K562 (cell line): Measurements from ENCODE around the gene HYAL4. TPM values are rescaled to one million over a fixed set of nuclear protein-coding genes. Genes with fewer than 3 reads are reported as not detected.

Source experiments
- ATAC-seq: fragments of 200-7000 bp; cut with Tn5 transposase; 3 replicates; pipeline ENCODE4 v1.9.1; 2020; ENCODE audit warnings: moderate library complexity
- BruUV-seq: library from RNA; stranded (reverse); fragments of 400-500 nt; replicated peaks from 2 replicates; lab custom pipeline; 2021; lab: Mats Ljungman, UMichigan
- CTCF ChIA-PET: fragments of 300-600 bp; formaldehyde crosslinking; extraction: SDS; loops from one replicate; lab custom pipeline; 2021; ENCODE audit warnings: low intra/inter-chr PET ratio; lab: Yijun Ruan, JAX
- POLR2A ChIA-PET: fragments of 300-600, 350-650 bp; sonication (Branson Sonifier 250); formaldehyde crosslinking; extraction: SDS; loops from one replicate; lab custom pipeline; 2021; ENCODE audit warnings: antibody characterized with exemption, inconsistent platforms; lab: Yijun Ruan, JAX
- DNase-seq, 4 experiments: peaks; one replicate each; pipeline versions ENCODE4 v3.0.0 to v3.0.0-alpha.2; 2011 to 2018; ENCODE audit warnings: low spot score in 3 of 4, mixed read lengths in 3 of 4; ENCODE audit errors: extremely low read depth in 1 of 4
- FAIRE-seq: peaks from 2 replicates; lab custom pipeline; 2011; peaks lifted over from hg19 to GRCh38; lab: Jason Lieb, UNC
- H2AFZ ChIP-seq: 2 replicates; pipeline ENCODE4 v1.6.0; 2011; ENCODE audit warnings: low read depth, low read length, control low read depth, inconsistent platforms
- H3K27ac ChIP-seq: fragments of 200-600 bp; 3 replicates; pipeline ENCODE4 v1.8.0; 2011; ENCODE audit warnings: low read depth, mild to moderate bottlenecking, control low read depth, inconsistent platforms, low read length, moderate library complexity, mixed read lengths; ENCODE audit errors: extremely low read depth
- H3K27me3 ChIP-seq, 2 experiments: fragments of 300-600 bp in 1 of 2; 2 replicates in 1 of 2; 3 replicates in 1 of 2; pipeline versions ENCODE4 v1.6.0 to v1.8.0; 2011; ENCODE audit warnings: inconsistent platforms in 2 of 2, low read length in 2 of 2, mild to moderate bottlenecking in 1 of 2, mixed read lengths in 1 of 2, moderate library complexity in 1 of 2; ENCODE audit not compliant: control insufficient read depth in 2 of 2, insufficient read depth in 2 of 2
- H3K36me3 ChIP-seq: fragments of 300-600 bp; 3 replicates; pipeline ENCODE4 v1.8.0; 2011; ENCODE audit warnings: mild to moderate bottlenecking, low read length, inconsistent platforms; ENCODE audit not compliant: control insufficient read depth, insufficient read depth
- H3K4me1 ChIP-seq, 2 experiments: fragments of 200-600 bp in 1 of 2; replicated peaks in 1 of 2; 2 replicates in 1 of 2; 3 replicates in 1 of 2; pipeline versions ENCODE4 v1.5.1 to v1.8.0; 2011; ENCODE audit warnings: inconsistent platforms in 2 of 2, low read length in 2 of 2, mild to moderate bottlenecking in 1 of 2, mixed read lengths in 1 of 2, moderate library complexity in 1 of 2; ENCODE audit not compliant: control insufficient read depth in 2 of 2, insufficient read depth in 2 of 2
- H3K4me2 ChIP-seq: 2 replicates; pipeline ENCODE4 v1.6.1; 2011; ENCODE audit warnings: low read length, control low read depth, inconsistent platforms, mixed read lengths; ENCODE audit not compliant: insufficient read depth
- H3K4me3 ChIP-seq: fragments of 200-600 bp; sonication (generic), shearing (Covaris generic); 2 replicates; pipeline ENCODE4 v1.5.1; 2016; ENCODE audit warnings: control low read depth, inconsistent platforms
- H3K79me2 ChIP-seq: fragments of 200-600 bp; 3 replicates; pipeline ENCODE4 v1.8.0; 2011; ENCODE audit warnings: low read length, inconsistent platforms; ENCODE audit not compliant: control insufficient read depth, insufficient read depth
- H3K9ac ChIP-seq, 2 experiments: 2 replicates each; pipeline versions ENCODE4 v1.6.0 to v1.6.1; 2011; ENCODE audit warnings: low read depth in 2 of 2, low read length in 2 of 2, control low read depth in 1 of 2, inconsistent platforms in 1 of 2, mild to moderate bottlenecking in 1 of 2, mixed read lengths in 1 of 2; ENCODE audit not compliant: insufficient read depth in 1 of 2
- H3K9me1 ChIP-seq: one replicate; pipeline ENCODE4 v1.6.0; 2011; ENCODE audit warnings: inconsistent platforms, mild to moderate bottlenecking, low read length, moderate library complexity; ENCODE audit not compliant: control insufficient read depth, insufficient read depth
- H3K9me3 ChIP-seq: replicated peaks from 2 replicates; pipeline ENCODE4 v1.5.1; 2011; ENCODE audit warnings: low read depth, low read length, inconsistent platforms; ENCODE audit not compliant: control insufficient read depth, insufficient read depth
- H4K20me1 ChIP-seq: replicated peaks from 2 replicates; pipeline ENCODE4 v1.6.1; 2011; ENCODE audit warnings: low read length, inconsistent platforms, mixed read lengths; ENCODE audit not compliant: control insufficient read depth, insufficient read depth
- DLX4 ChIP-seq: fragments of 250-450 bp; sonication (Bioruptor Pico); IDR thresholded peaks from 2 replicates; pipeline ENCODE4 v1.6.1; 2021; ENCODE audit warnings: mild to moderate bottlenecking
- GABPB1 ChIP-seq: sonication (generic); formaldehyde crosslinking; IDR thresholded peaks from 2 replicates; pipeline ENCODE4 v1.8.0; 2022; ENCODE audit warnings: mild to moderate bottlenecking, missing genetic modification reagents
- GATAD2A ChIP-seq: fragments of 450-650 bp; IDR thresholded peaks from 2 replicates; pipeline ENCODE4 v1.6.1; 2017
- HMG20B ChIP-seq: fragments of 250-450 bp; sonication (Bioruptor Pico); IDR thresholded peaks from 2 replicates; pipeline ENCODE4 v1.5.0; 2021; ENCODE audit warnings: mild to moderate bottlenecking
- ILF3 ChIP-seq: fragments of 450-650 bp; IDR thresholded peaks from 2 replicates; pipeline ENCODE4 v1.6.1; 2018; ENCODE audit warnings: antibody characterized with exemption, mild to moderate bottlenecking, moderate library complexity, borderline replicate concordance
- ILK ChIP-seq: fragments of 450-650 bp; IDR thresholded peaks from 2 replicates; pipeline ENCODE4 v1.6.1; 2016; ENCODE audit warnings: missing genetic modification characterization, low read depth, mild to moderate bottlenecking, missing compliant biosample characterization, moderate library complexity, borderline replicate concordance
- KDM2B ChIP-seq: fragments of 250-450 bp; sonication (Bioruptor Pico); IDR thresholded peaks from 2 replicates; pipeline ENCODE4 v1.8.0; 2021; ENCODE audit warnings: mild to moderate bottlenecking, moderate library complexity
- KLF1 ChIP-seq: fragments of 450-650 bp; IDR thresholded peaks from 2 replicates; pipeline ENCODE4 v1.6.1; 2016; ENCODE audit warnings: missing genetic modification characterization, missing compliant biosample characterization
- MTA1 ChIP-seq: fragments of 450-650 bp; IDR thresholded peaks from 2 replicates; pipeline ENCODE4 v1.6.1; 2017; ENCODE audit warnings: borderline replicate concordance
- NFIX ChIP-seq: fragments of 250-450 bp; sonication (Bioruptor Pico); IDR thresholded peaks from 2 replicates; pipeline ENCODE4 v1.4.0; 2020; ENCODE audit warnings: low read depth, mild to moderate bottlenecking, moderate library complexity
- RBM15 ChIP-seq: fragments of 200-400 bp; formaldehyde crosslinking; IDR thresholded peaks from 2 replicates; pipeline ENCODE4 v1.6.1; 2018; ENCODE audit warnings: mild to moderate bottlenecking, low read length, moderate library complexity; ENCODE audit not compliant: insufficient read depth
- RBM34 ChIP-seq: fragments of 200-400 bp; formaldehyde crosslinking; IDR thresholded peaks from 2 replicates; pipeline ENCODE4 v1.6.1; 2018; ENCODE audit warnings: low read length, borderline replicate concordance; ENCODE audit not compliant: insufficient read depth
- TEAD2 ChIP-seq: fragments of 450-650 bp; IDR thresholded peaks from 2 replicates; pipeline ENCODE4 v1.6.1; 2016; ENCODE audit warnings: missing genetic modification characterization, control low read depth, missing compliant biosample characterization
- THRA ChIP-seq: fragments of 450-650 bp; IDR thresholded peaks from 2 replicates; pipeline ENCODE4 v1.6.1; 2017; ENCODE audit warnings: mild to moderate bottlenecking, moderate library complexity
- TRIM25 ChIP-seq: fragments of 450-650 bp; IDR thresholded peaks from 2 replicates; pipeline ENCODE4 v1.7.0; 2016; ENCODE audit warnings: borderline replicate concordance
- ZNF766 ChIP-seq: fragments of 200-800 bp; sonication (Bioruptor generic); conservative IDR thresholded peaks from 2 replicates; pipeline ENCODE4 v1.6.1; 2016; ENCODE audit warnings: missing genetic modification characterization, missing compliant biosample characterization
- WGBS: fragments of 100-300 bp; shearing (Covaris generic); methylation state at CpG from one replicate; pipeline ENCODE4 v1.1.6; 2016; ENCODE audit warnings: low coverage, mixed read lengths; ENCODE audit not compliant: insufficient coverage; ENCODE audit errors: missing lambda C conversion rate; 5-methylcytosine and 5-hydroxymethylcytosine counted together
- in situ Hi-C: fragments of 300-500 bp; cut with MboI; formaldehyde crosslinking; loops from 4 replicates; pipeline ENCODE4 v1.15.0; 2018; ENCODE audit warnings: inconsistent platforms, mixed read lengths
- intact Hi-C: fragments of 100-400 bp; cut with micrococcal nuclease; formaldehyde crosslinking; loops from 2 replicates; pipeline ENCODE4 v1.14.2; 2022
- polyA plus RNA-seq, 8 experiments: library from polyadenylated mRNA; depleted of rRNA in 4 of 8; stranded (reverse) in 5 of 8; unstranded in 3 of 8; fragments of >200 nt; fragmentation: Nextera tagmentation in 2 of 8; fragmentation: Illumina TruSeq in 1 of 8; extraction: Ambion mirVana in 2 of 8; extraction: Trizol in 1 of 8; gene quantifications; 2 replicates each; pipeline versions ENCODE4 v1.2.1 to v1.2.3, GENCODE V29; 2011 to 2014; ENCODE audit warnings: inconsistent platforms in 1 of 8, missing spikeins in 1 of 8
- total RNA-seq, 7 experiments: library from RNA; depleted of rRNA in 6 of 7; stranded (reverse); fragments of >200 nt in 6 of 7; fragmentation: Illumina TruSeq in 2 of 7; extraction: Trizol in 2 of 7; gene quantifications; 2 replicates each; pipeline versions ENCODE4 v1.2.1 to v1.2.3, GENCODE V29; 2011 to 2021; ENCODE audit warnings: low replicate concordance in 1 of 7

Gene HYAL4
- total and polyA plus RNA-seq, 9 of the 15 experiments (the other 6 are each of a cell fraction or from before 2014, with no cell fraction given): not detected

- ChIA-PET CTCF (no interaction called here), POLR2A (interaction anchor here (0.6 kb wide), 1 partner anchor 725 kb away, joined by 3 read pairs; no protein-coding TSS in a partner anchor)
- in situ Hi-C loops (no loop called here), intact Hi-C loops (no loop called here)
- Histone ChIP-seq H3K4me1 (no peaks in the 10 kb centered on the region), H3K27ac (no peak overlapping the region), H2AFZ (no peak overlapping the region), H3K9me1 (no peaks in the 10 kb centered on the region), H4K20me1 (no peaks in the 10 kb centered on the region), H3K79me2 (no peaks in the 10 kb centered on the region), H3K27me3 (no peaks in the 10 kb centered on the region), H3K4me3 (no peak overlapping the region), H3K9ac (no peak overlapping the region), H3K9me3 (no peaks in the 10 kb centered on the region), H3K4me2 (no peak overlapping the region), H3K36me3 (no peaks in the 10 kb centered on the region)
- BruUV-seq: no TSS peak
- no peak for TF ChIP-seq ZNF766 (CRISPR knock-in tag)
- no peak for TF ChIP-seq GABPB1
- TF ChIP-seq TRIM25: no peak
- TF ChIP-seq MTA1: no peak
- no peak for TF ChIP-seq THRA
- no peak for TF ChIP-seq NFIX (CRISPR knock-in tag)
- no peak for TF ChIP-seq ILF3
- no peak for TF ChIP-seq ILK (tag)
- no peak for TF ChIP-seq RBM34
- TF ChIP-seq KDM2B (CRISPR knock-in tag): no peak
- no peak for TF ChIP-seq GATAD2A
- no peak for TF ChIP-seq DLX4 (CRISPR knock-in tag)
- no peak for TF ChIP-seq RBM15
- no peak for TF ChIP-seq TEAD2 (tag)
- TF ChIP-seq HMG20B (CRISPR knock-in tag): no peak
- TF ChIP-seq KLF1 (tag): no peak
- DNase-seq: no peak
- no peak for FAIRE-seq
- 0% methylated on average over 1 of the region's 1 CpG for WGBS
- ATAC-seq: no peak
Observed at GRCh38 chr7:123849855-123850254, 4.9 kb downstream of the HYAL4 start.
